Measurements from ENCODE around the gene DGCR8.

Gene DGCR8

DNA sequence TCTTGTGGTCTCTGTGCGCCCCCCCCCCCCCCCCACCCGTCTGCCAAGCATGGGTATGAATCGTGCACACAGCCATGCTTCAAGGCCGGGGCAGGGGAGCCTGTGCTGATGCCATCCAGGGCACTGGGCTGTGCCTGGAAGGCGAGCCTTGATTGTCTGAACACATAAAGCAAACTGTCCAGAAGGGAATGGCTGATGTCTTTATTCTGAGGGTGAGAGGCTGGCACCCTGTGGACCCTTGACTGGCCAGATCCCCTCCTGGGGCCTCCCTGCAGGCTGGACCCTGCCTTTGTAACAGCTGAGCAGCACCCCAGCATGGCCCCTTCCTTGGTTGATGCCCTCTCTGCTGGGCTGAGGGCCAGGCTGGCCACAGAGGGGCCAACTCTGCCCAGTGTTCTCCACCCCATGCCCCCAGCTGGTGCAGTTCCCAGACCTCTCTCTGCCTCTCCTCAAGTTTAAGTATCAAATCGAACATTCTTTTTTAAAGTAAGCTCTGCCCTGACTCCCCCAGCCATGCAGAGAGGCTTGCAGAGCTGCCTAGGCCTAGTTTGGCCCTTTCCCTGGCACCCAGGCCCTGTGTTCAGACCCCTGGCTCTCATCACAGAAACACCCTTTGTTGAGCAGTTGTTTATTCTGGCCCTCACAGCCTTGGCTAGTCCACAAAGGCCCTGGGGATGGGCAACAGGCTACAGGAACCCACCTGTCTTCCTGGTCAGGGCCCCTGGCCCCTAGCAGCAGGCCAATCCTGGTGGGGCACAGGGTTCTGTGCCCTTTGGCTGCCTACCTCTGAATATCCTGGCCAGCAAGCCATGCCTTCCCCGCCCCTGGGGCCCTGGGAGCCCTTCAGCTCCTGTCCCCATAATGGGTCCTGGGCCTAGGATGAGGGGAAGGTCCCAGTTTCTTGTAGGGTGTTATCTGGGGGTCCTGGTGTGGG, 31.9 kb downstream of the DGCR8 start:
- TF ChIP-seq, protein P1, sequence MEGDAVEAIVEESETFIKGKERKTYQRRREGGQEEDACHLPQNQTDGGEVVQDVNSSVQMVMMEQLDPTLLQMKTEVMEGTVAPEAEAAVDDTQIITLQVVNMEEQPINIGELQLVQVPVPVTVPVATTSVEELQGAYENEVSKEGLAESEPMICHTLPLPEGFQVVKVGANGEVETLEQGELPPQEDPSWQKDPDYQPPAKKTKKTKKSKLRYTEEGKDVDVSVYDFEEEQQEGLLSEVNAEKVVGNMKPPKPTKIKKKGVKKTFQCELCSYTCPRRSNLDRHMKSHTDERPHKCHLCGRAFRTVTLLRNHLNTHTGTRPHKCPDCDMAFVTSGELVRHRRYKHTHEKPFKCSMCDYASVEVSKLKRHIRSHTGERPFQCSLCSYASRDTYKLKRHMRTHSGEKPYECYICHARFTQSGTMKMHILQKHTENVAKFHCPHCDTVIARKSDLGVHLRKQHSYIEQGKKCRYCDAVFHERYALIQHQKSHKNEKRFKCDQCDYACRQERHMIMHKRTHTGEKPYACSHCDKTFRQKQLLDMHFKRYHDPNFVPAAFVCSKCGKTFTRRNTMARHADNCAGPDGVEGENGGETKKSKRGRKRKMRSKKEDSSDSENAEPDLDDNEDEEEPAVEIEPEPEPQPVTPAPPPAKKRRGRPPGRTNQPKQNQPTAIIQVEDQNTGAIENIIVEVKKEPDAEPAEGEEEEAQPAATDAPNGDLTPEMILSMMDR (IDR thresholded peaks at IDR 0.05; ENCODE audit: low read depth, low read length) = no peak
- no peak overlapping the region for H3K4me3 ChIP-seq (replicated peaks in 1 of 2; ENCODE audit: low read depth in 2 of 2, low read length in 2 of 2)
- DNase-seq (ENCODE audit: low read depth in 2 of 2) = no peak

DNA sequence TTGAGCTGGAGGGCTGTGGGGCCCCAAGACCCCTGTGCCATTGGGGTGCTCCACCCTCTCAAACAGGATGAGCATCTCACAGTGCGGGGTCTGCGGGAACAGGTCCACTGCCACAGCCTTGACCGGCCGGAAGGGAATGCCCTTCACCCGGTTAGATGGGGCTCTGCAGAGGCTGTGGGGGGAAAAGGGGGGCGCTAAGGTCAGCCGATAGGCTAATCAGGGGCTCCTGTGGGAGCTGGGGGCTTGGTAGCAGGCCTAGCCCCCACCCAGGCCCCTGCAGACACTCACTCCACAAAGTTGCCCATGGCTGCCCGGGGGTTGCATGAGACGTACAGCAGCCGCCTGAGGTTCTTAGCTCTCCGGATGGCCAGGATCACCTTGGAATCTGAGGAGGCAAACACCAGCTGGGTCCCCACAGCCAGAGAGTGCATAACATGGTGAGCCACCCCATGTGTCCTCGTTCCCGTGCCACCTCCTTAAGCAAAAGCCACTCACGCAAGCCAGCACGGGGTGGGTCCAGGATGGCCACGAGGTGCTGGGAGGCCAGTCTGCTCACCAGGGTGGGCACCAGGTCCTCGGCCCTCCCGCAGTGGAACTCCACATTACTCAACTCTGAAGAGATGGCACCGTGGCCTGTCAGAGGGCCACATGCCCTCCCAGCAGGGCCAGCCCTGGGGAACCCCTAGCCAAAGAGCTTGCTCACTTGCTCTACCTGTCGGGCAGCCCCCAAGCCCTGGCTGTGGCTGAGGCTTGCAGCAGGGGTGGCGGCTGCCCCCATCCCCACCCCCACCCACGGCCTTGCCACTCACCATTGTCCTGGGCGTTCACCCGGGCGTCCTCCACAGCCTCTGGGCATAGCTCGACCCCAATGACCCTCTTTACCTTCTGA, 32.8 kb downstream of the DGCR8 start:
- no peak for DNase-seq (ENCODE audit: low read depth in 2 of 2)
- H3K4me3 ChIP-seq (replicated peaks in 1 of 2; ENCODE audit: low read depth in 2 of 2, low read length in 2 of 2) = no peak overlapping the region
- TF ChIP-seq, protein P1 (IDR thresholded peaks at IDR 0.05; ENCODE audit: low read depth, low read length) = no peak

DNA sequence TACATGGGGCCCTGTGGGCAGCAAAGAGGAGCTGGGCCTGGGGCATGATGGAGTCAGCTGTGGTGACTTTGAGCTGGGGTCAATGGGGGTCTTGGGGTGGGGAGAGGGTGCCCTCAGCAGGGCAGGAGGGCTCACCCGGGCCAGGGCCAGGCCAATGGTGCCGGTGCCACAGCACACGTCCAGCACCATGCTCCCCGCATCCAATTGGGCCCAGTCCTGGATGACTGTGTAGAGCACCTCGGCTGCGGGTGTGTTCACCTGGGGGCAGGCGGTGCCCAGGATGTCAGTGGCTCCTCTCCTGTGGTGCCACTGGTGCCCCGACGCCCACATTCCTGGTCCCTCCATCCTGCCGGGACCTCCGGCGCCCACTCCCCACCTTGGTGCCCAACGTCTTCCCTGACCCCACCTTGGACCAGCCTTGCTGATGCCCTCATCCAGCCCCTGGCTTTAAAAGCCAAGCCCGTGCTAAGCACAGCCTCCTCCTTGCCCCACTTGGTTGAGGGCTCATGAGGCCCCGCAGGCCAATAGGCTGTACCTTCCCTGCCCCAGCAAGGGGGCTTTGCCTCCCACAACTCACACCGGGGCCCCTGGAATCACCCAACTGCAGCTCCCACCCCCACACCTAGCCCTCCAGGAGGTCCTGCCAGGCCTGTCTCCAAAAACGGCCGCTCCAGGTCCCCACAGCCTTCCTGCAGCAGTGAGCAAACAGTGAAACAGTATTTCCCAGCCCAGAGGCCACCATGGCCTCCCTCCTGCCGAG, 33.7 kb downstream of the DGCR8 start:
- no peak overlapping the region for H3K4me3 ChIP-seq (replicated peaks in 1 of 2; ENCODE audit: low read depth in 2 of 2, low read length in 2 of 2)

DNA sequence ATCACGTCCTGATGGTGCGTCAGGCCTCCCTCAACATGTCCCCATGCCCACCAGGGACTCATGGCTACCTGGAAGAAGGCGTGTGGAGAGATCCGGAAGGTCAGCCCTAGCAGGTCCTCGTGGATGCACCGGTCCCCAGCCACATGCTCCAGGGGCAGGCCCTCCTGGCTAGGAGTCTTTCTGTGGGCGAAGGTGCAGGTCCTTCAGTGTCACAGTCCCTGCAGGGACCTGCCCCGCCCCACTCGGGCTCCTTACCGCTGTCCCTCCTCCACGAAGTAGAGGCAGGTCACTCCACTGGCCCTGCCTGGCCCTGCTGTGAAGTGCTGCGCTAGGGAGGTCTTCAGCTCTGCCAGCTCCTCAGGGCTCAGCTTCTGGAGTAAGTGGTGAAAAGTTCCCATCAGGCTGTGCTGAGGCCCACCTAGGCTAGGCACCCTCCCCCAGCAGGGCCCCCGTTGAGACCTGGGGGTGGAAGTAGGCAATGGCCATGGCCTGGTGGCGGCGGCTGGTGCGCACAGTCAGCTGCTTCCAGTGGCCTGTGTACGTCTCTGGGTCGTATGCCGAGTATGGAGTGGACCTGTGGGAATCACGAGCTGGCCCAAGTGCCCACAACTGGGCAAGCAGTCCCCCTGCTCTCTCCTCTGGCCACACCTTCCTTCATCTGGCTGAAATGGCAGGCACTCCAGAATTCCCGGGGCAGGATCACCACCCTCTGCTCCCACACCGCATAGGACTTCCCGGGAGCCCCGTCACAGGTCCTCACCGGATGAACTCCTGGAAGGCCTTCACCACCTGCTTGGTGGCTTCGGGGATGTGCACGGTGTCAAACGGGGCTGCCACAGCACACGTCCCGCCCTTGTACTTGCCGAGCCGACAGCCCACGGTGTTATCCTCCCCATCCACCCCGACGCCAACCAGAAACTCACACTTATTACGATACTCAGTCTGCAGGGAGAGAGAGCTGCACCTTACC, 34.8 kb downstream of the DGCR8 start:
- DNase-seq (ENCODE audit: low read depth in 2 of 2) = no peak
- no peak overlapping the region for H3K4me3 ChIP-seq (replicated peaks in 1 of 2; ENCODE audit: low read depth in 2 of 2, low read length in 2 of 2)
- TF ChIP-seq, protein P1 (IDR thresholded peaks at IDR 0.05; ENCODE audit: low read depth, low read length) = no peak

More for the DNA sequence above, 33.7 kb downstream of the DGCR8 start:
- TF ChIP-seq, protein P1 (IDR thresholded peaks at IDR 0.05; ENCODE audit: low read depth, low read length) = no peak
- no peak for DNase-seq (ENCODE audit: low read depth in 2 of 2)

DNA sequence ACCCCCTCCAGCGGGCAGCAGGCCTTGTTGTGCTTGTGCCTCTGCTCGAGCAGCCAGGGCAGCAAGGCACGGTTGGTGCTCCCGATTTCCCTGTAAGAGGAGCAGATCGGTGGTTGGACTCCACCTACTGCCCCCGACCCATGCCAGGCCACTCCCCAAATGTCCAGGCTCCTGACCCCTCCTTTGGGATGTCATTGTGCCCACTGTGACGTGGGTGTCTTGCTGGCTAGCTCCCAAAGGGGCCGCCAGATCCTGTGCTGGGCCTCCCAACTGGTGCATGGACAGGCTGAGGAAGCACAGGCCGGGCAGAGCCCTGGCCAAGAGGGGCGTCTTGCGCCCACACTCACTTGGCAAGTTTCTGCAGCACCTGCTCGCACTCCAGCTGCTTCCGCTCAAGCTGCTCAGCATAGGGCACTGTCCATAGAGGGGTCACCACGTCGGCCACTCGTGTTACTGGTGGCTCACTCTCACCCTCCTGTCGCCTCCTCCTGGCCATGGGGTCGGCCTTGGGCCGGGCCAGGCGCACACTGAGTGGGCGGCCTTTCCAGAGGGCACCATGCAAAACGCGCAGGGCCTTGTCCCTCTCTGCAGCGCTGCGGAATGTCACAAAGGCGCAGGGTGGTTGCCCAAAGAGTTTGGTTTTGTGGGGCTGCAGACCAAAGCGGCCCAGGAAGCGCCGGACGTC, 35.8 kb downstream of the DGCR8 start, which contains the start of gene RANBP1:
RANBP1 (plus strand) TSS at position 414 of the 685 bp plus-strand sequence; CDS start at position 495, 81 bp downstream.
- H3K4me3 ChIP-seq (replicated peaks in 1 of 2; ENCODE audit: low read depth in 2 of 2, low read length in 2 of 2) = peak within 1 kb of the TSS; percentile 98
- TF ChIP-seq, protein P1 (IDR thresholded peaks at IDR 0.05; ENCODE audit: low read depth, low read length) = no peak
- DNase-seq (ENCODE audit: low read depth in 2 of 2) = no peak
